Suprapubic skin (tissue), 3 donors: ENCODE measurements around the gene MOB3C.

Experiments used
- CTCF ChIP-seq, 2 donors: fragments of 200-600 bp in 1 of 2; fragments of 450-650 bp in 1 of 2; sonication (generic) in 1 of 2; IDR thresholded peaks; one replicate each; pipeline ENCODE4 v1.5.1; 2016 to 2019; ENCODE audit warnings: antibody characterized with exemption in 2 of 2, mild to moderate bottlenecking in 1 of 2, moderate library complexity in 1 of 2
- EP300 ChIP-seq: sonication (generic); formaldehyde crosslinking; IDR thresholded peaks from one replicate; pipeline ENCODE4 v1.6.1; 2017; ENCODE audit warnings: antibody characterized with exemption
- POLR2A ChIP-seq, 2 donors: fragments of 450-650 bp; IDR thresholded peaks; one replicate each; pipeline ENCODE4 v1.6.1; 2017; ENCODE audit warnings: antibody characterized with exemption in 2 of 2, mild to moderate bottlenecking in 2 of 2, moderate library complexity in 2 of 2

- TF ChIP-seq CTCF (IDR thresholded peaks at IDR 0.05) (no peak), EP300 (no peak), POLR2A (IDR thresholded peaks at IDR 0.05) (no peak)
Observed at GRCh38 chr1:46653405-46653958, 36.9 kb upstream of the MOB3C start.
